HG02798 (cell line): ENCODE measurements around the gene CAMKMT.
A peak's percentile ranks its signal among the peaks of the same experiment; 100 is the strongest.

Experiments
- ATAC-seq: cut with Tn5 transposase; IDR thresholded peaks from one replicate; pipeline ENCODE4 v1.9.1; 2021; ENCODE audit warnings: mild to moderate bottlenecking; ENCODE audit not compliant: unreplicated experiment, poor library complexity

The CAMKMT gene

DNA sequence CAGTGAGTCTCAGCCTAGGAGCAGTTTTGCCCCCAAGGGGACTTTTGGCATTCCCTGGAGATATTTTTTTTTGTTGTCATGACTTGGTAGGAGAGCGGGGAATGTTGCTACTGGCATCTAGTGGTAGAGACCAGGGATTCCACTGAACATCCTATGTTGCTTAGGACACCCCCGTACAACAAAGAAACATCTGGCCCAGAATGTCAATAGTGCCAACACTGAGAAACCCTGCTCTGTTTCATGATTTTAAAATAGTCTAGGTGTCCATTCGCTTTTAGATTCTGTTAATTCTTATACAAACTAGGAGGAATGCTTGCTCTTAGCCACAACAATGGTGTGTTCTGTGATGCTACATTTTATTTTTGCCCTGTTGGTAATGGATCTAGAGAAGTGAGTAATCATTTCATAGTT lies 353.9 kb downstream of the CAMKMT start:
- ATAC-seq = no peak

DNA sequence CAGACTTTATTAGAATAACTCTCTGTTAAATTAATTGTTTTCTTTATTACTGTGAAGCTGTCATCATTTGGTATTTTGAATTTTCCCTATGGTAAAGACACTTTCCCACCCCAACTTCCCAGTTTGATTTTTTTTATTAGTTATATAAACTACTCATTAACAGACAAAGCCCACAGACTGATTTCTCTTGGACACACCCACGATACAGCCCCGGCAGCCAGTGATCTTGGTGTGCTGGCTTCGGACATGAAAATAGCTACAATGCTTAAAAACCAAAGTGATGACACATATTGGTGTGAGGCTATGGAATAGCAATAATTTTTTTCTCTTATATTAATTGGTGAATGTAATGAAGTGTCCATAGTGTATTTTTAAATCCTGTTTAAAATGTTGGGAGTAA lies 354.4 kb downstream of the CAMKMT start:
- ATAC-seq = no peak

DNA sequence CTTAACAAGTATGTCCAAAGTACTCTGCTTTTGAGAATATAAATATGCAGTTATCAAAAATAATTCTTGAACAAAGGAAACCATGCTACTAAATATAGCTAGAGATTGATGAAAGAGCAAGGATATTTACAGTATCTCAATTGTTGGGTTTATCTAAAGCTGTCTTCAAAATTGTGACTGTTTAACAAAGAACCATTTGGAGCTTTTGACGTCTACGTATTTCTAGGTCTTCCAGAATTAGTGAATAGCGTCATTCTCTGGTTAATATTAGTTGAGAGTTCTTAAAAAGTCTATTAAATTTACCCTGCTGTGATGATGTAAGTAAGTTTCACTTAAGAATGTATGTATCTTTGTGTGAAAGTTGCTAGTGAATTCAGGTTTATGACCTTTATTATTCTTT lies 356.7 kb downstream of the CAMKMT start:
- no peak for ATAC-seq

DNA sequence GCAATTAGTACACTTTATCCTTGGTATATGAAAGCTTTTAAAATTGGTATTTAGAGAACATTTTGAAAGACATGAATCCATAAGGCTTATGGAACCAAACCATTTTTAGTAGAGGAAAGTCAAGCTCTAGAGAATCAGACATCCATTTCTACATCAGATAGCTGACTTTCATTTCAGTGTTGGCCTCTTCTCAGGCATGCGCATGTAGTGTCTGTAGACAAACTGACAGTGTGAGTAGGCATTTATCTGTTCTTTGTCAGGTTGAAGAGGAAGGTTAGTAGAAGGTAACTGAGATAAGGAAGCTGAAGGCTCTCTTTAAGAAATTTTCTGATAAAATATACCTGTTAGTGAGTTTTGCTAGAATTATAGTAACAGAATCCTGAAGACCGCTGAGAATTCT lies 357.8 kb downstream of the CAMKMT start:
- no peak for ATAC-seq

DNA sequence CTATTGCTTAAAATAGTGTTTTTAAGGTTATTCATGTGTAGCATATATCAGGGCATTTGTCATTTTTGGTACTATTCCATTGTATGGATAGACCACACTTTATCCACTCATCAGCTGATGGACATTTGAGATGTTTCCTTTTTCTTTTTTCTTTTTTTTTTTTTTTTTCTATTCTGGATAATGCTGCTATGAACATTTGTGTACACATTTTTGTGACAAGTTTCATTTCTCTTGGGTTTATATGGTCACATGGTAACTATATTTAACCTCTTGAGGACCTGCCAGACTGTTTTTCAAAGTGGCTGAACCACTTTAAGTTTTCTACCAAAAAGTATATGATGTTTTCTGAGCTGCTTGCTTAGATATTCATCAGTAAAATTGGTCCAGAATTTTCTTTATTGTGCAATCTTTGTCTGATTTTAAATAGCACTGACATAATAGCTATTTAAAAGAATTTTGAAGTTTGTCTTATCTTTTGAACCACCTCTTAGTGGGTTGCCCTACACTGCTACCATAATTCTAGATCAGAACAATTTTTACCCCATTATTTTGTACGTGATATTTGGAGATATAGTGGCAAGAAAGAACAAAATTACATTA lies 360.4 kb downstream of the CAMKMT start:
- ATAC-seq = no peak

DNA sequence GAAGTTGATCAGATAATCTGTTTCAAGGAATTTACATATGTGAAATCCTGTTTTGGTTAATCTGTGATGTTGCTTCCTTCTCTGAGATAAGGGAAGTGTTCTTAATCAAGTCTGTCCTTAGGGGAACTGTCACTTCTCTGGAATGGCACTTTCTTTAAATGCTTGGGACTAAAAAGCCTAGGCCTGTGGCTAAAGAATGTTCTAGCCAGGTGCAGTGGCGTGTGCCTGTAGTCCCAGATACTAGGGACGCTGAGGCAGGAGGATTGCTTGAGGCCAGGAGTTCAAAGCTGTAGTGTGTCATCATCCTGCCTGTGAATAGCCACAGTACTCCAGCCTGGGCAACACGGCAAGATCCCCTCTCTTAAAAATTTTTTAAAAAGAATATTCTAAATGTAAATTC lies 362.2 kb downstream of the CAMKMT start:
- ATAC-seq = no peak

DNA sequence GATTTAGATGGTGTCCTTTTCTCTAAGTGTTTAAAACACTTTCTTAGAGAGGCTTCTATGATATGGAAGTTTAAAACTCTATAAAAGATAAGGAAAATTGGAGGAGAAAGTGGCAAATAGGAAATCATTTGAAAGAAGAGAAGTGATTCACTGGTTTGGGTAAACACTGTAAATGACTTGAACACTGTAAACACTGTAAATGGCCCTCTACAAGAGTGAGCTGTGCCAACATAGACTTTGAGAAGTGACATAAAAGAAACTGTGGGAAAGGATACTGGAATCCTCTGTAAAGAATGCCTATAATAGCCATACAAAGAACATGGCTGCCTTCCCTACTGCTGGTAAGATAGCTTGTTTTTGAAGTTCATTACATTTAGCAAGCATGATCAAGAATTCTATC lies 368.8 kb downstream of the CAMKMT start:
- no peak for ATAC-seq

DNA sequence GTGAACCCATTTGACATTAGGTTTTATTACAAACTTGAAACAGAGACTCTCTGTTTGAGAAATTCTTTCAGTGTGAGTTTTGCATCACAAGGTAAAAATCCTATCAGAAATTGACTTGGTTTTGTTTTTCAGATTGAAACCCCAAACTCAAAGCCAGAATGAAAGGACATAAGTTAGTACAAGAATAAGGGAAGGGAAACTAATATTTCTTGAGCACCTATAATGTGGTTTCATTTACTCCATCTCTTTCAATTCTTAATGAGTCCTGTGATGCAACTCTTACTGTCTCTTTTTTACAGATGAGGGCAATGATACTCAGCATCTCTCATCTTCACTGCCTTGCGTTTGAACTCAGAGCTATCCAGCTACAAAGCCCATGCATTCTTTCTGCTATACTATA lies 369.8 kb downstream of the CAMKMT start:
- ATAC-seq = peak; percentile 81

DNA sequence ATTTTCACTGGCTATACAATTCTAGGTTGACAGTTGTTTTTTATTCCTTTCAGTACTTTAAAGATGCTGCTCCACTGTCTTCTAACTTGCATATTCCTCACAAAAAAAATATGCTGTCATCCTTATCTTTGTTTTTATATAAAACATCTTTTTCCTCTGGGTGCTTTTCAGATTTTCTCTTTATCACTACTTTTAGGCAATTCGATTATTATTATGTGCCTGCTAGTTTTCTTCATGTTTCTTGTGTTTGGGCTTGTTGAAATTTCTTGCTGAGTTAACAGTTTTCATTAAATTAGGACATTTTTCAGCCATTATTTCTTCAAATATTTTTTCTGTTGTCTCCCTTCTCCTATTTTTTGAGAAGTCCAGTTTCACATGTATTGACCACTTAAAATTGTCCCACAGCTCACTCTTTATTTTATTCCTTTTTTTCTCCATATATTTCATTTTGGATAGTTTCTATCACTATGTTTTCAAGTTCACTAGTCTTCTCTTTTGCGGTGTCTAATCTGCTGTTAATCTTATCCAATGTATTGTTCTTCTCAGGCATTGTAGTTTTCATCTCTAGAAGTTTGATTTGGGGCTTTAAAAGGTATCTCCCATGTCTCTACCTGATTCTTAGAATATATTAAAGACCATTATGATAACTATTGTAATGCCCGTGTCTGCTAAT lies 374.7 kb downstream of the CAMKMT start:
- no peak for ATAC-seq

DNA sequence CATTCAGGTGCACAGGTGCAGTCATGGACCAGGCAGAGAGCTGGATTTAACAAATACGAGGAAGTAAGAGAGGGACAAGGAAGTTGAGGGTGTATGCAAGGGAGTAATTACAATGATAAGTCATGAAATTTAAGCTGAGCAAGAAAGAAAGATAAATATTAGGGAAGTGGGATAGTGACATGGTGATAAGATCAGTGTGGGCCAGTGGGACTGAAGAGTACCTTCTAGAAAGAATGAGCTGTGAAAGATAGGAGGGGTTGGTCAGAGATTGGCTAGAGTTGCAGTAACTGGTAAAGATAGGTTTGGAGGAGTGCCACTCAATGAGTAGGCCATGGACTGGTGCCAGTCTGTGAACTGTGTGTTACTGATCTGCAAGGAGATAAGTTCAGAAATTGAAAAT lies 378.9 kb downstream of the CAMKMT start:
- ATAC-seq = no peak

DNA sequence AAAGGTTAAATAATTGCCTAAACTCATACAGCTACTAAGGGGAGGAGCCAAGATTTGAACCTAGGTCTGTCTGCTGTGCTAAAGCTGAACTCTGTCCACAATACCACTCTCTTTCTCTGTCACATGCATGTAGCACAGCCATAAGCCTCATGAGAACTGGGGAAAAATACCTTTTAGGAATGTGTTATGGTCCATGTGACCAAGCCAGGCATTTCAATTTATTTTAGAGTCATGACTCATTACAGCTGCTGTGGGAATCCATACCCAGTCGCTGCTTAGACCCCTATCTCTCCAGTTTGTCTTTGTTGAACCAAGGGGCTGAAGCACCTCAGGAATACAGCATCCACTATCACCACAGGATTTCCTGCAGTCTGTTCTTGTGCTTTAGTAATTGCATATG lies 379.8 kb downstream of the CAMKMT start:
- no peak for ATAC-seq

DNA sequence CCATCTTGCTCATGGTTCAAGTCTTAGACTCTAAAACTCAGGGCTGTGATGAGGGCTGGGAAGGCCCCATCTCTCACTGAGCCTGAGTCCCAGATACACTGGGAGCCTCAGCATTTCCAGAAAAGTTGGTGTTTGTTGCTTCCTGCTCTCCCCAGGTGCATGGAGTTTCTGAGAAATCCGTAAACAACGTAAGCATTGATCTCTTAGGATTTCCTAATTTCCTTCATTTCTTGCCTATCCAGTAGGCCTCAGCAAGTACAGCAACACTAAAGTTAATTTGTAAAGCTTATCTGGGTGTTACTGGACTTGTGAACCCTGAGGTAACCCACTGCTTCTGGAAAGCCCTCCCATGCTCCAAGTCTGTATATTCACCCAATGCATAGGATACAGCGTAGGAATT lies 380.3 kb downstream of the CAMKMT start:
- no peak for ATAC-seq

DNA sequence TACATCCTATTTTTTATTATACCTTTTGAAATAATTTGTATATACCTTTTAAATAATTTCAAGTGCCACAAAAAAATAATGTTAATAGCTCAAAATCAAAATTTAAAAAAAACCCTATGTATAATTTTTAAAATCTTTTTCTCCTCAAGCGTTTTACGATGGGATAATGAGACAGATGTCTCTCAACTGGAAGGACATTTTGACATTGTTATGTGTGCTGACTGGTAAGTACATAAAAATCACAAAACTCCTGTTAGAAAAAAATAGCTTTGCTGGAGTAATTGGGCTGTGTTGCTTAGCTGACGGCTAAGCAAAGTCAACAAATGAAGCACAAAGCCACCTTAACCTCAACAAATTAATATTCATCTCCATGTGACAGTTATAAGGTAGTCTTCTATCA lies 381.7 kb downstream of the CAMKMT start:
- ATAC-seq = no peak

DNA sequence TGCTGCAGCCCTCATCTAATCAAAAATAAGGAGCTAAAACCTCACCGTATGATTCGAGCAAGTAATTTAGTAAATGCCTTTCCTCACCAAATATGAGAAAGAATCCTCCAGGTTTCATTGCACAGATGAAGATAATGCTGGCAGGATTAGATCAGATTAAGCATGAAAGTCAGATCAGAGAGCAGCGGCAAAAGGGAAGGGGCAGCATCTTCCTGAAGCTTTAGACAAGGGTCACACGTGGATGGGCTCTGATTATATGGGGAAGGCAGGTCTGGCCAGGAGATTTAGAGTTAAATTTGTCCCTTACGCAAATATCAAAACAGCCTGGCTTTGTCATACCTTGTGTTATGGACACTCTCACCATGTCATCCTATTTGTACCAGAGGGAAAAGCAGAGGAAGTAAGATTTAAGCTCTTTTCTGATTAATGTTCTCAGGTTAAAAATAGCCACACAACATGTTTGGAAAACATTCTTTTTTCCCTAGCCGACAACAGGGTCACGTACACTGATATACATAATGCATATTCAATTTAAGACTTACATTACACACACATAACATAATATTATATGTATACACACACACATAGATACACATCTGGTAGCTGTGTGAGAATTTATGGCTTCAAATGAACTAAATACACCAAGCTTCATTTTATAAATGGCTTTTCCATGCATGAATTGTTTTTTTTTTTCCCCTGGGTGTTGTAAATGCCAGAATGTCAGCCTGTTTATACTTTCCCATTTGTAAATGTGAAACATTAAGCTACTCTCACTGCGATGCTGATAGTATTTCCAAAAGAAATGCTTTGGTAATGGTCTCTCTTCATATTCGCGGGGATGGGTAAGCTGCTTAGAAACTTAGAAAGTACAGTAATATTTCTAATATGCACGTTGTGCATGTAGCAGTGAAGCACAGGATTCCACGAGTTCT lies 383.5 kb downstream of the CAMKMT start:
- no peak for ATAC-seq

DNA sequence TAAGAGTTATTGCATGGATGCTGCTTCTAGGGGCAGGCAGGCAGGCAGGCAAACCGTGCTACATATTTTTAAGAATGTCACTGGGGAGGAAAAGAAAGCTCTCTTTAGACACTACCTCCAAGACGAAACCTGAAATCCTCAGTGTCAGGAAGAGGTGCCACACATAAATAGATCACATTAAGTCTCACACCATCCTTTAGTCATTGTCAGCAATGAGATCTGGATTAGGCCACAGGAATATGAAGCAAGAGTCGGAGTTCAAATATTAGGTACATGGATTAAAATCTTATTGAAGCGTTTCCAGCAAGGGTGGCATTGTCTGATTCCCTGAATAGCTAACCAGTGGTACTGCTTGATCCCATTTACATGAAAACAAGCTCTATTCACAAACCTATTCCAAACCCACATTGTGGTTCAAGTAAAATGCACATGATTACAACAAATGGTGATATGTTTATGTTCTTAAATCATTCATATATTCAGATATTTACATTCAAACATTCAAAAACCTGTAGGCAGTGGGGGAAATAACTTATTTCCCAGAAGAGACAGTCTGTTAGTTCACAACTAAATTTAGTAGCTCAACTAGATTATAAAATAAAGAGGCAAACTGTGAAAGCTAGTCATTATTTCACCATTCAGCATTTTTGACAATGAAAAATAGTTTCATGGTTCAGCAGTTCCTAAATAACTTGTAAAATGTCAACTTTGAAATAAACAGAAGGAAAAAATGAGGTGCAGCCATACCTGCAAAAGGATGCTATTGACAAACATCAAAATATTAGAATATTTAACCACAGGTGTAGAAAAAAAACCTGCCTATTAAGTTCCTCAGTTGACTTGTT lies 384.4 kb downstream of the CAMKMT start:
- ATAC-seq = no peak

DNA sequence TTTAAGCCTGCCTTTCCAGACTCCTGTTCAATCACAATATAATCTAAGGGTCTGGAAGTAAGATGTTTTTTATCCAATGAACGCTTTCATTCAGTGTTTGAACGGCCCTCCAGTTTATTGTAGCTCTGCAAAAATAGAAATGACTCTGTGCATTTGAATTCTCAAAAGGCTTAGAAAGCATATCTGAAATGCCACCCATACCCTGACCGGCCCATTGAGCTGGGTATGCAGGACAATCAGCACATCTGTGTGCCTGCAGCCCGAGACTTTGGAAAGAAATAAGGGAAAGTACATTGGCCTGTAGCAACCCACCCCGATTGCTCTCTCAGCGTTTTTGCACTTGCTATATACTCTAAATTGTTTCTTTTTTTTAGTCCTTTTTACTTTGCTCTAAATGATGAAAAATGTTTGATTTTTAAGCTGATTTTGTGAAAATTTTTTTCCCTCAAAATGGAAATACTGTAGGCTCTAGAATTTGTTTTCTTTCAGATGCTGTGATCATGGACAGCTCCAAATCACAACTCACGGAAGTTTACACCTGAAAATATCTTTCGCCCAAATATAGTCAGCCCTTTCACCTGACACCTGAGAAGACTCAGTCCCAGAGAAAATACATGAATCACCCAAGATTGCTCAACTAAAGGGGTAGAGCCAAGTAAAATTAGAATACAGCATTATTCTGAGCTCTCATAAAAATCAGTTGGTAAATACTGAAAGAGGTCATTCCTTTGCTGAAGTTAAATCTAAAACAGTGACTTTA lies 385.3 kb downstream of the CAMKMT start:
- ATAC-seq = no peak

DNA sequence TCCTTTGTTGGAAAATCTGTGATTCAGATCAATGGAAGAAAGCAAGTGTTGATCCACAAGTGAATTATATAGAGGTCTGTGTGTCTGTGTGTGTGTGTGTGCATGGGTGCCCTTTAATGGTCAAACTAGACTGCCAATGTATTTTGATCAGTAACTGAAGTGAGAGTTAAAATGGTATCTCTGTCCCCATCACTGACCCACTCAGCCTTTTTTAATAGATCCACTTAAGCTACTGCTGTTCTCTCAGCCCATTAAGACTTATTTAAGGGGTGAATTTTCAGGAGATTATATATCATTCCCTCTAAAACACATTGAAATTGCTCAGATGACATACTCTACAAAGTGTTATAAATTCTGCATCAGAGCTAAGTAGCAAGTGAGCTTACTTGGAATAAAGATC lies 386.0 kb downstream of the CAMKMT start:
- no peak for ATAC-seq

DNA sequence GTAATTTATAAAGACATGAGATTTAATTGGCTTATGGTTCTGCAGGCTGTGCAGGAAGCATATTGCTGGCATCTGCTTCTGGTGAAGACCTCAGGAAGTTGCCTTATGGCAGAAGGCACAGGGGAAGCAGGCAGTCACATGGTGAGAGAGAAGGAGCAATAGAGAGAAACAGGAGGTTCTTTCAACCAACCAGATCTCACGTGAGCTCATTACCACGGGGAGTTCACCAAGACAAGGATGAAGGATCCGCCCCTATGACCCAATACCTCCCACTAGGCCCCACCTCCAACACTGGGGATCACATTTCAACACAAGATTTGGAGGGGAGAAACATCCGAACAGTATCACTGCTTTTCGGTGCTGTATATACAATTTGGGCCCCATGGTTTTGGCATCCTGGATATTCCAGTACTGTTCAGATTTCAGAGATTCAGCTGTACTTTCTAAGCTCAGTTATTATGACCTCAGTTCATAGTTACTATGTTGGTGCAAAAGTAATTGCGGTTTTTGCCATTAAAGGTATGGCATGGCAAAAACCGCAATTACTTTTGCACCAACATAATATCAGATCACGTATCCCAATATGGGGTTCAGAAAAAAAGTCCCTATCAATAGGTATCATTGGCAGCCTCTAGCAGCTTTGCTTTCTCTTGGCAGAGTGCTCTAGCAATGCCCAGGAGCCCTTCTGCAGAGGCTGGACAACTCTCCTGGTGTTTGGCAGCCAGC lies 390.2 kb downstream of the CAMKMT start:
- no peak for ATAC-seq

DNA sequence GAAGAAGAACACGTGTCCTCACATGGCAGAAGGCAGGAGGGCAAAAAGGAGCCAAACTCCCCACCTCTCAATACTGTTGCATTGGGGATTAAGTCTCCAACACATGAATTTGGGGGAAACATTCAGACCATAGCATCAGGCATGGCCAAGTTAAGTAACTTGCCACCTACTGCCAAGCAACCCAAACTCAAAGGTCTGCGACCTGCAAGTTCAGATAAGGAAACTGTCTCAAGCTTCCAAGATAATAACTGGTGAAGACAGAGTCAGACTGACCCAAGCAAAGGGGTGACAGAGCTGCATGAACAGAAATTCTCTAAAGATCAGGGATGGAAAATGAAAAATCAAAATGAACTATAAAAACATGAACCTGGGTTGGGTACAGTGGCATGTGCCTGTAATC lies 391.0 kb downstream of the CAMKMT start:
- no peak for ATAC-seq
